Activated naive CD4-positive, alpha-beta T cell treated with anti-CD3 and anti-CD28 coated beads, Interleukin-2, amount 50 U/mL, for 24 hours (primary cell): ENCODE results near the gene NXPH1.
"Not testable (repeated sequence)": the region's sequence is repeated elsewhere in the genome, so short reads cannot be mapped to it uniquely, and the experiment has no call there.

ENCODE experiments used
- H3K27ac Mint-ChIP-seq: one replicate; pipeline ENCODE4 v1.8.0; 2021; ENCODE audit warnings: mild to moderate bottlenecking, mixed read lengths
- H3K27me3 Mint-ChIP-seq: one replicate; pipeline ENCODE4 v1.8.0; 2021; ENCODE audit warnings: mixed read lengths
- H3K36me3 Mint-ChIP-seq: one replicate; pipeline ENCODE4 v1.8.0; 2021; ENCODE audit warnings: mixed read lengths
- H3K4me1 Mint-ChIP-seq: one replicate; pipeline ENCODE4 v1.8.0; 2021; ENCODE audit warnings: mixed read lengths
- H3K4me3 Mint-ChIP-seq: one replicate; pipeline ENCODE4 v1.8.0; 2021; ENCODE audit warnings: mild to moderate bottlenecking, mixed read lengths
- H3K9me3 Mint-ChIP-seq: one replicate; pipeline ENCODE4 v1.8.0; 2021; ENCODE audit warnings: mixed read lengths

The NXPH1 gene

DNA sequence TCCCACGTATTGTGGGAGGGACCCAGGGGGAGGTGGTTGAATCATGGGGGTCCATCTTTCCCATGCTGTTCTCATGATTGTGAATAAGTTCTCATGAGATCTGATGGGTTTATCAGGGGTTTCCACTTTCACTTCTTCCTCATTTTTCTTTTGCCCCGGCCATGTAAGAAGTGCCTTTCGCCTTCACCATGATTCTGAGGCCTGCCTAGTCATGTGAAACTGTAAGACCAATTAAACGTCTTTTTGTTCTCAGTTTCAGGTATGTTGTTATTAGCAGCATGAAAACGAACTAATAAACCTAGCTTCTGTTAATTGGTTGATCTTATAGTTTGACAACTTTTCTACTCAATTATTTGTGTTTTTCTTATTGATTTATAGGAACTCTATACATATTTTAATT lies 206.3 kb downstream of the NXPH1 start:
- Mint-ChIP-seq H3K4me3 (no peak overlapping the region), H3K4me1 (no peaks in the 10 kb centered on the region), H3K9me3 (peaks cover 7% of the 10 kb centered on the region), H3K27me3 (no peaks in the 10 kb centered on the region), H3K27ac (no peak overlapping the region), H3K36me3 (no peaks in the 10 kb centered on the region)

DNA sequence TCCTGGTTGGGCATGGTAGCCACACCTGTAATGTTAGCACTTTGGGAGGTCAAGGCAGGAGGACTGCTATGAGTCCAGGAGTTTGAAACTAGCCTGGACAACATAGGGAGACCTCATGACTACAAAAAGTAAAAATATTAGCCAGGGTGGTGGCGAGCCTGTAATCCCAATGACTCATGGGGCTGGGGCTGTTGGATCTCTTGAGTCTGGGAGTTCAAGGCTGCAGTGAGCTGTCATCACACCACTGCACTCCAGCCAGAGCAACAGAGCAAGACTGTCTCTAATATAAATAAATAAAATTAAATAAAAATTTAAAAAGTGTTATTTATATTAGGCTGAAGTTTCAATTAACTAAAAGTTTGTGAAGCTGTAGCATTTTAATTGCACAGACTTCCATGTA lies 207.3 kb downstream of the NXPH1 start:
- Mint-ChIP-seq H3K4me3 (no peak overlapping the region), H3K27ac (no peak overlapping the region)

DNA sequence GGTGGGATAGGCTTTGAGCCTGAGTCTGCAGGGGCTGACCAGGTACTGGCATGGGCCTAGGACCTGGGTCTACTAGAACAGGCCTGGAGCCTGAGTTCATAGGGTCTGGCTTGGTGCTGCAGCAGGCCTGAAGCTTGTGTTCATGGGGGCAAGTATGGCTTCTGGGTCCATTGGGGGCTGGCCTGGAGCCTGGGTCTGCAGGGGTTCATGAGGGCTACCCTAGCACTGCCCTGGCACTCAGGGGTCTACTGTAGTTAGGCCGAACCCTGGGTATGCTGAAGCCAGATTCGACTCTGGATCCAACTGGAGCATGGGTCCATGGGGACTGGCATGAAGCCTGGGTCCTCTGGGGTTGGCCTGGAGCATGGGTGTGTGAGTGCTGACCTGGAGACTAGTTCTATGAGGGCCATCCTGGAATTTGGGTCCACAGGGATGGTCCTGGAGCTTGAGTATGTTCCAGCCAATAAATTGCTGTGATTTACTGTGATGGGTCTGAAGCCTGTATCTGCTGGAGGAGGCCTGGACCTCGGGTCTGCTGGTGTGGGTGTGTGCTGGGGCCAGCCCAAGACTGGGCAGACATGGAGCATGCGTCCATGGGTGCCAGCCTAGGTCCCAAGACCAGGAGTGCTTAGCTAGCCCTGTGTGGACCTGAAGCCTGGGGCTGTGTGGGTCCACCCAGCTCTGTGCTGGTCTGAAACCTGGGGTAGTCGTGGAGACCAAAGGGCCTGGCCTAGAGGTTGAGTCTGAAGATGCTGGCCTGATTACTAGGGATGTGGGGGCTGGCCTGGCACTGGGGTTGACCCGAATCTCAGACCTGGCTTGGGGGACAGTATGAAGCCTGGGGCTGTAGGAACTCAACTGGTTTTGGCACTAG lies 235.5 kb downstream of the NXPH1 start:
- Mint-ChIP-seq H3K36me3 (no peaks in the 10 kb centered on the region), H3K27me3 (no peaks in the 10 kb centered on the region), H3K9me3 (peaks cover 15% of the 10 kb centered on the region), H3K4me1 (no peaks in the 10 kb centered on the region), H3K27ac (no peak overlapping the region), H3K4me3 (no peak overlapping the region)

More for the DNA sequence above, 207.3 kb downstream of the NXPH1 start:
- Mint-ChIP-seq H3K27me3 (no peaks in the 10 kb centered on the region), H3K4me1 (no peaks in the 10 kb centered on the region), H3K9me3 (no peaks in the 10 kb centered on the region), H3K36me3 (no peaks in the 10 kb centered on the region)

DNA sequence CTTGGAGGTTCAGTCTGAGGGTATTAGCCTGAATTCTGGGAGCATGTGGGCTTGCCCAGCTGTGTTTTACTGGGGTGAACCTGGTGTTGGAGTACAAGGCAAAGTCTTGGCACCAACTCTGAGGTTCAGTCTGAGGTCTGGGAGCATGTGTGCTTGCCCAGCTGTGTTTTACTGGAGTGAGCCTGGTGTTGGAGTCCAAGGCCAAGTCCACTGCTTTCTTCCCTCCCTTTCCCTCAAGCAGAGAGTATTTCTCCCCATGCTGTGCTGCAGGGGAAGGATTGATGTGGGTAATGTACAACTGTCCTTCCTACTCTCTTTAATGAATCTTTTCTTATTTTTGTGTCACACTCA lies 236.1 kb downstream of the NXPH1 start:
- no peak overlapping the region for H3K27ac Mint-ChIP-seq
- no peaks in the 10 kb centered on the region for H3K27me3 Mint-ChIP-seq
- no peaks in the 10 kb centered on the region for H3K36me3 Mint-ChIP-seq
- H3K4me1 Mint-ChIP-seq: no peaks in the 10 kb centered on the region
- peaks cover 15% of the 10 kb centered on the region for H3K9me3 Mint-ChIP-seq
- H3K4me3 Mint-ChIP-seq: no peak overlapping the region

DNA sequence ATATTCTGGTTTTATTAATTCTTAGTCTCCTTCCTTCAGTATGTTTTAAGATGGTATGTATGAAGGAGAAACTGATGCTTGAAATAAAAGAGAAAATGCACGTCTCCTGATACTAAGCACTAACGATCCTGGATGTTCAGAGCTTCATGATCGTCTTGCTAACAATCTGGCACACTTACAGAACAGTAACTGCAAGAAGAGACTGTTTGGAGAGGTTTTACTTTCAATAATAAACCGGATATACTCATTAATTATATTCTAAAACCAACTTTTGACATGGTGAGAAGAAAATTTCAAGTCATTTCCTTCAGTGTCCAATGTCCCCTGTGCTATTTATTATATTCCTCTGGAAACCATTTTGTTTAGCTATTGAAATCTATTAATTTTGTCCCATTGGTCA lies 251.0 kb downstream of the NXPH1 start:
- Mint-ChIP-seq H3K9me3 (no peaks in the 10 kb centered on the region), H3K27ac (no peak overlapping the region)

DNA sequence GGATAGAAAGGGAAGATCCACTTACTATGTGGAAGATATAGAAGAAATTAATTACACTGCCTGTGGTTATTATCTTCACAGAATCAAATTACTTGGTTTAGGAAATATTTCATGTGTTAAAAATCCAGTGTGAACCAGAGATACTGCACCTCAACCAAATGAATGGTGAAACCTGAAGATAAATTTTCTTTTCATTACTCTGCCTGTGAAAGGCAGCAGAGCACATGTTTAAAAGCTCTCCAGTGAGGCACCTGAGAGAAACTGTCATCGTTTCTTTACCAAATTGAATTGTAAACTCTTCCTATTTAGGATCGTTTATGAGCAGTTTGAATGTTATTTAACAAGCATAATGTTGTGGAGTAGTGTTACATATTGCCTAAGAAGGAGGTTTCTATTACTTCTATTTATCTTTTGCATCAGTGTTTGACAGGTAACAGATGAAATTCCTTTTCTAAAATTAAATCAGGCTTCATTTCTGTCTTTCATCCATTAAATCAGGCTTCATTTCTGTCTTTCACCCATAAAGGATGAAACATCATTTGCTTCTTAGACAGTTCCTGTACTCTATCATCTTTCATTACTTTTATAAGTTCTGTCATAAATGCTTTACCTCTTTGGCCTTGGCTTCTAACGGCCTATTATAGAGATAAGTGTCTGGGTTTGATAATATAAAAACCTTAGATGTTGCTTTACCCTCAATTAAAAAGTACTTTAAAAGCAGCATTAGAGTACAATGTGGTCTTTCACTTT lies 266.6 kb downstream of the NXPH1 start:
- Mint-ChIP-seq H3K4me1 (no peaks in the 10 kb centered on the region), H3K27me3 (no peaks in the 10 kb centered on the region), H3K27ac (no peak overlapping the region), H3K4me3 (no peak overlapping the region), H3K9me3 (no peaks in the 10 kb centered on the region), H3K36me3 (no peaks in the 10 kb centered on the region)

More for the DNA sequence above, 251.0 kb downstream of the NXPH1 start:
- H3K4me3 Mint-ChIP-seq: no peak overlapping the region
- H3K36me3 Mint-ChIP-seq: no peaks in the 10 kb centered on the region
- H3K4me1 Mint-ChIP-seq: no peaks in the 10 kb centered on the region
- no peaks in the 10 kb centered on the region for H3K27me3 Mint-ChIP-seq

DNA sequence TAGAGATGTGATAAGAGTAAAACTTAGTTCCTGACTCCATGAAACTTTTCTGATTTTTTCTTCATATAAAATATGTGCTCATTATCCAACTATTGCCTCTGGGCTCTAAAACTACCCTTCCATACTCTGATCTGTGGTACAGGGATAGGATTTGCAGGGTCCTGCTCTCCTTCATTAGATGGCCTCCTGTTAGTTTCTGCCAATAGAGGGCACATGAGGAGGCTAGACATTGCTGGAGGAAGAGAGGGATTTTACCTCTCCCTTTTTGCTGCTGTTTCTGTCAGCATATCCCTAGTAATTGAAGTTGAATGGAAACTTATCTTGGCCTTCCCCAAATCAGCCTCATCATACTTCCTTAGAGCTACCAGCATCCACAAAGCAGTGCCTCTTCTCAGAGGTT lies 269.4 kb downstream of the NXPH1 start:
- Mint-ChIP-seq H3K36me3 (no peaks in the 10 kb centered on the region), H3K4me3 (no peak overlapping the region), H3K4me1 (no peaks in the 10 kb centered on the region), H3K9me3 (no peaks in the 10 kb centered on the region), H3K27me3 (no peaks in the 10 kb centered on the region), H3K27ac (no peak overlapping the region)

DNA sequence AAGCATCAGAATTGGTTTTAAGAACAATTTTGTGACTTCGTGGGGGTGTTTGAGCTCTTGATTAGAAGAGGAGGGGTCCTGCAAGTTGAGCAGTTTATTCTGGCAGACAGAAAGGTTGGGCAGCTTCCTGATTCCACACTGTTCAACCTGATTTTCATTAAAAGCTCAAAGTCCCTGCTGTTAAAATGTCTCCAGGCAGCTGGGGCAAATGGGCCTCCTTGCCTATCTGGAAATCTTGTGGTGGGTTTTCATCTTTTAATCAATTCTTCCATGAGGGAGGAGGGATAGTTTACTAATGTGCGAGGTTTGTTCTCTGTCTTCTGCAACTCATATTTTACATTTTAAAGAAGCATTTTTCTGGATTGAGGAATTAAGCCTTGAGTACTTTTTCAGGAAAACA lies 276.7 kb downstream of the NXPH1 start:
- no peak overlapping the region for H3K27ac Mint-ChIP-seq
- H3K9me3 Mint-ChIP-seq: no peaks in the 10 kb centered on the region
- no peaks in the 10 kb centered on the region for H3K36me3 Mint-ChIP-seq
- no peak overlapping the region for H3K4me3 Mint-ChIP-seq
- no peaks in the 10 kb centered on the region for H3K27me3 Mint-ChIP-seq
- H3K4me1 Mint-ChIP-seq: no peaks in the 10 kb centered on the region

DNA sequence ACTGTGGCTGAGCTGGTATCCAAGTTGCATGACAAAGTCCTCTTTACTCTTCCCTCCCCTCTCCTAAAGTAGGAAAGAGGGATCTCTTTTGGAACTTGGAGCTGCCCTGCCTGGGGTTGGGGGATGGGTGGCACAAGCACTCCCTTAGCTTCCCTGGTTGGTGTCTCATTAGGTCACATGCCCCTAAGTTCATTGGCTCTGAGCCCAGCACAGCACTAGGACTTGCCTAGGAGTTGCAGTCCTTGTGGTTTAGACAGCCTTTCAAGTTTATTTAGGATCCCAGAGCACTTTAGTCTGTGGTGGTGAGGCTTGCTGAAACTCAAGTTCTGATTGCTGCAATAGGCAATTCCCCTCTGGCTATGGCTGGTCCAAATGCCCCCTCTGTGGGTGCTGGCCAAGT lies 281.4 kb downstream of the NXPH1 start:
- Mint-ChIP-seq H3K4me1 (no peaks in the 10 kb centered on the region), H3K36me3 (no peaks in the 10 kb centered on the region), H3K27ac (no peak overlapping the region), H3K27me3 (no peaks in the 10 kb centered on the region), H3K9me3 (peaks cover 8% of the 10 kb centered on the region), H3K4me3 (no peak overlapping the region)

DNA sequence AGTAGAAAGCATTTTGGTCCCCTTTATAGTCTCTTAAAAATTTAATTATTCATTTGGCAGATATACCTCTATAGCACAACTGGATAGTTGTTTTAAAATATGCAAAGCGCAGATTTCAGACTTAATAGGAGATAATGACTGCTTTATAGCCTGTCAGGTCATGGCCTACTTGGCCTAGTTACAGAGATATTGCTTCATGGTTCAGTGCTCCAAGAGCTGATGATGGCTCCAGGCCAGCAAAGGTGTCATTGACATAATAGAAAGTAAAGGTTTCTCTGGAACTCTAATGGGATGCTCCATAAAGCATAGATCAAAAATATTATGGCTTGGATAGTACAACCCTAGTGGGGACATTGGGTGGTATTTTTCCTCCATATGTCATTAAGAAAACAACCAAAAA lies 285.7 kb downstream of the NXPH1 start:
- Mint-ChIP-seq H3K4me1 (no peaks in the 10 kb centered on the region), H3K36me3 (no peaks in the 10 kb centered on the region), H3K4me3 (no peak overlapping the region), H3K27me3 (no peaks in the 10 kb centered on the region), H3K27ac (no peak overlapping the region), H3K9me3 (peaks cover 8% of the 10 kb centered on the region)

DNA sequence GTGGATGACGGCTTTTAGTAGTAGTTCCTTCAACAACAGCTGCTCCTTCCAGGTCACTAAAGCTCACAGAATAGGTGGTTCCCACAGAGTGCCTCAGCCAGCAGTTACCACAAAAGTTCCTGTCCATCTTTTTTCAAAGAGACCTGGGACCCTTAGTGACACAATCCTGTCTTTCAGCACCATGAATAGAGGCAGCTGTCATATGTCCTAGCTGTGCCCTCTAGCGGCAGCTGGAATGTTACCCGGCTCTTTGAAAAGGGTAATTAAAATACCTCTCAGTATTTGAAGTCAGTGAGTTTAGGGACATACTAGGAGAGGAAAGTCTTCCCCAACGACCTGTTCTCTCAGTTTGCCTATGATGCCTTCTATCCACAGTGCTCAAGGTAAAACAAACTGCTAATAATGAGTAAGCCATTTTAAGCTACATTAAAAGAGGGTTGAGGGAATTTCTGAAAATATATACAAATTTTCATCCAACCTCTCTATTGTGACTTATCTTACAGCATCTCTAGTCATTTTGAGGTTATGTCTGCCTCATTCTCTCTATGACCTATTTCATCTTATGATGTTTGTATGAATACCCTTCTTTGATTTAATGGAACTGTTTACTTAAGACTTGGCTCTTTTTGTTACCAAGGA lies 290.8 kb downstream of the NXPH1 start:
- Mint-ChIP-seq H3K4me3 (no peak overlapping the region), H3K36me3 (no peaks in the 10 kb centered on the region), H3K4me1 (no peaks in the 10 kb centered on the region), H3K27me3 (no peaks in the 10 kb centered on the region), H3K27ac (no peak overlapping the region), H3K9me3 (no peaks in the 10 kb centered on the region)

DNA sequence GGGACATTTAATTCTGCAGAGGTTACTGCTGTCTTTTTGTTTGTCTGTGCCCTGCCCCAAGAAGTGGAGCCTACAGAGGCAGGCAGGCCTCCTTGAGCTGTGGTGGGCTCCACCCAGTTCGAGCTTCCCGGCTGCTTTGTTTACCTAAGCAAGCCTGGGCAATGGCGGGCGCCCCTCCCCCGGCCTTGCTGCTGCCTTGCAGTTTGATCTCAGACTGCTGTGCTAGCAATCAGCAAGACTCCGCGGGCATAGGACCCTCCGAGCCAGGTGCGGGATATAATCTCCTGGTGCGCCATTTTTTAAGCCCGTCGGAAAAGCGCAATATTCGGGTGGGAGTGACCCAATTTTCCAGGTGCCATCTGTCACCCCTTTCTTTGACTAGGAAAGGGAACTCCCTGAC lies 298.3 kb downstream of the NXPH1 start:
- not testable (repeated sequence) for H3K4me1 Mint-ChIP-seq, H3K27ac Mint-ChIP-seq, H3K27me3 Mint-ChIP-seq, H3K9me3 Mint-ChIP-seq, H3K4me3 Mint-ChIP-seq, H3K36me3 Mint-ChIP-seq

DNA sequence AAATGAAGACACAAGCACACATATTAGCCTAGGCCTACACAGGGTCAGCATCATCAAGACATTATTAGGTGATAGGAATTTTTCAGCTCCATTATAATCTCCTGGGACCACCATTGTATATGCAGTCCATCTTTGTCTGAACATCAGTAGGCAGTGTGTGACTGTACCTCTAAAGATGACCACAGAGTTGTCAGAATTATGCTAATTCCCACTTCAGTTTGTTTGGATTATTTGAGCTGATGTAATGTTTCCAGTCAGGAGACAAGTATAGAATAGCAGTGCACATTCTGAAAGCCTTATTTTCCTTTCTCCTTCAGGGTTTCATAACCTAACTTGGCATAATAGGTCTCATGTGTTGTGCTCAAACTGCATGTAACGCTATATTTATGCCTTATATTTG lies 306.4 kb downstream of the NXPH1 start:
- no peak overlapping the region for H3K4me3 Mint-ChIP-seq
- H3K27ac Mint-ChIP-seq: no peak overlapping the region
- no peaks in the 10 kb centered on the region for H3K36me3 Mint-ChIP-seq
- H3K9me3 Mint-ChIP-seq: peaks cover 7% of the 10 kb centered on the region
- H3K4me1 Mint-ChIP-seq: no peaks in the 10 kb centered on the region
- H3K27me3 Mint-ChIP-seq: no peaks in the 10 kb centered on the region

DNA sequence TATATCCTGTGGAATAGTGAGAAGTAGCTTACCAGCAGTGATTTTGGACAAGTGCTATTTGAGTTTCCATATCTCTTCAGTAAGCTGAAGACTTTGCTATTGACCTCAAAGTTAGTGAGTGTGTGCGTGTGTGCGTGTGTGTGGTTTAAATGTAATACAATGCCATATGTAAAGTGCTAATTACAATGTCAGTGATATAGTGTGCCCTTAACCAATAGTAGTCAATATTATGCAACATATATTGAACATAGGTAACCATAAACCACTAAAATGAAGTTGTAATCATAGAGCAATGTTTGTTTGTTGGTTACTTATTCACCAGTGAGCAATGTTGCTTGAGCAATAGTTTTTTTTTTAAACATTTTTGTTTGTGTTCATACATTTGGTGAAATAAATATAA lies 309.4 kb downstream of the NXPH1 start:
- no peaks in the 10 kb centered on the region for H3K36me3 Mint-ChIP-seq
- no peaks in the 10 kb centered on the region for H3K27me3 Mint-ChIP-seq
- no peaks in the 10 kb centered on the region for H3K9me3 Mint-ChIP-seq
- H3K4me1 Mint-ChIP-seq: no peaks in the 10 kb centered on the region
- no peak overlapping the region for H3K4me3 Mint-ChIP-seq
- no peak overlapping the region for H3K27ac Mint-ChIP-seq

DNA sequence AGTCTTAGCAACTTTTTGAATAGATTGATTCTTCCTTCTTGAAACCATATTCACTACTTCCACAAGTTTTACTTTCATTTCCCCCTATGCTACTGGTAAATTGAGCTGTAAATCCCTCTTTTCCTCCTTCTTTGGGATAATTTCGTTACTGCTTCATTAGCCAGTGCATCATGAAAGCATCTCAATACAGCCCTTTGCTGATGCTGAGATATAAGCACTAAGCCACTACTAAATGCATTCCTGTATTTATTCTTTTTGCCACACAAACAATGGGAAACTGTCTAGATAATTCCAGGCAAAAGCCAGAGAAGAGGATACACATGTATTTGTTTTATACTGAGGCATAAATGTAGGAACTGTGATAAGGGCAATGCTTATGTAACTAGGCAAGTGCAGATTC lies 313.9 kb downstream of the NXPH1 start:
- Mint-ChIP-seq H3K9me3 (no peaks in the 10 kb centered on the region), H3K36me3 (no peaks in the 10 kb centered on the region), H3K4me3 (no peak overlapping the region), H3K27me3 (no peaks in the 10 kb centered on the region), H3K27ac (no peak overlapping the region), H3K4me1 (no peaks in the 10 kb centered on the region)

DNA sequence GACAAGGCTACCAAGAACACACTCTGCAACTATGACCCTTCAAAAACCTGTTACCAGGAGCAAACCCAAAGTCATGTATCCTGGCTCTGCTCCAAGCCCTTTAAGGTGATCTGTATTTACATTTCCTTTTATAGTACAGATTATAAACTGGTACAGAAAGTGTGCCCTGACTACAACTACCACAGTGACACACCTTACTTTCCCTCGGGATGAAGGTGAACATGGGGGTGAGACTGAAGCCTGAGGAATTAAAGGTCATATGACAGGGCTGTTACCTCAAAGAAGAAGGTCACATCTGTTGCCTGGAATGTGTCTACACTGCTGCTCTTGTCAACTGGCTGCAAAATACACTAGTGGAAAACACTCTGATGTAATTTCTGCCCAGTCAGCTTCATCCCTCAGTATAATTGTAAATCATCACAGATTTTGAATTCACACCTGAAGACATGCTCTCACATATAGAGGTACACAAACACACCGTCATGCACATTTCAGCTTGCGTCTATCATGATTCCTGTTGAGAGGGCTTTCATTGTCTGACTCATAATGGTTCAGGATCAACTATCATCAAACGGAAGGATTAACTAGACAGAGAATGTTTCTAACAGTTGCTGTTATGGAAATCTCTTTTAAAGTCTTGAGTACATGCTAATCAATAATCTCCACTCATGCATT lies 318.3 kb downstream of the NXPH1 start:
- H3K36me3 Mint-ChIP-seq: no peaks in the 10 kb centered on the region
- no peaks in the 10 kb centered on the region for H3K4me1 Mint-ChIP-seq
- no peaks in the 10 kb centered on the region for H3K27me3 Mint-ChIP-seq
- no peak overlapping the region for H3K4me3 Mint-ChIP-seq
- H3K27ac Mint-ChIP-seq: no peak overlapping the region
- no peaks in the 10 kb centered on the region for H3K9me3 Mint-ChIP-seq
